H1 (cell line): ENCODE results near the gene GAPT. TPM values are rescaled to one million over a fixed set of nuclear protein-coding genes. Genes with fewer than 3 reads are reported as not detected.

Experiments used
- microRNA-seq, 2 experiments: library from miRNA; unstranded; fragments of <30 nt; microRNA quantifications; one replicate each; pipeline versions ENCODE4 to v1.2.0, GENCODE V29; 2016 to 2020; ENCODE audit warnings: borderline microRNAs expressed in 2 of 2, borderline number of aligned reads in 2 of 2, borderline replicate concordance in 1 of 2
- polyA plus RNA-seq, 7 experiments: library from polyadenylated mRNA; depleted of rRNA in 3 of 7; stranded (reverse) in 5 of 7; unstranded in 2 of 7; fragments of >200 nt in 5 of 7; fragments of 200-250 nt in 2 of 7; gene quantifications; 1 replicate in 5 of 7; 2 replicates in 1 of 7; 4 replicates in 1 of 7; pipeline versions ENCODE4 v1.2.1 to v1.2.3, GENCODE V29; 2011 to 2013; ENCODE audit warnings: missing spikeins in 2 of 7, mixed read lengths in 2 of 7
- small RNA-seq: library from polyadenylated mRNA; stranded (forward); fragments of <200 nt; extraction: miRNeasy Mini kit (QIAGEN cat#:217004); gene quantifications from one replicate; pipeline ENCODE3, GENCODE V24; 2013; ENCODE audit not compliant: insufficient read depth
- total RNA-seq: library from RNA; stranded (reverse); fragmentation: NEBNext Ultra II Directional; extraction: Animal tissue kit (Norgen Biotek cat#: 25700); gene quantifications from 2 replicates; pipeline ENCODE4 v1.2.1, GENCODE V29; 2021

GAPT gene
- total and polyA plus RNA-seq, 2 of the 8 experiments (the other 6 are each of a cell fraction or from before 2014, with no cell fraction given), result not detected

Small RNA genes within 50 kb of the gene (microRNA-seq; reads per million reads assigned to microRNA genes)
- gene MIR548AE2, result 0 reads per million in 2 experiments

Small RNA genes within 50 kb of the gene (small RNA-seq; reads per million reads assigned to genes)
- gene MIR548AE2, result not detected

Other genes starting within 250 kb of the GAPT start
- gene PLK2, start 31.3 kb upstream of the GAPT start, total RNA-seq, result 19.8 and 20.6 TPM in 2 replicates
- 5.8 and 10.8 TPM in 2 replicates for gene PLK2, start 31.3 kb upstream of the GAPT start, polyA plus RNA-seq (2011; rRNA removed)
- 18.3 and 19.6 TPM in 2 replicates for gene RAB3C, start 91.6 kb downstream of the GAPT start, total RNA-seq
- 7.5 and 14.7 TPM in 2 replicates for gene RAB3C, start 91.6 kb downstream of the GAPT start, polyA plus RNA-seq (2011; rRNA removed)